GM18508 (cell line): ENCODE data around the gene SARDH.

ENCODE experiments used
- ATAC-seq: cut with Tn5 transposase; IDR thresholded peaks from one replicate; pipeline ENCODE4 v1.9.1; 2021; ENCODE audit warnings: moderate number of reproducible peaks; ENCODE audit not compliant: insufficient read depth, unreplicated experiment

The SARDH gene

DNA sequence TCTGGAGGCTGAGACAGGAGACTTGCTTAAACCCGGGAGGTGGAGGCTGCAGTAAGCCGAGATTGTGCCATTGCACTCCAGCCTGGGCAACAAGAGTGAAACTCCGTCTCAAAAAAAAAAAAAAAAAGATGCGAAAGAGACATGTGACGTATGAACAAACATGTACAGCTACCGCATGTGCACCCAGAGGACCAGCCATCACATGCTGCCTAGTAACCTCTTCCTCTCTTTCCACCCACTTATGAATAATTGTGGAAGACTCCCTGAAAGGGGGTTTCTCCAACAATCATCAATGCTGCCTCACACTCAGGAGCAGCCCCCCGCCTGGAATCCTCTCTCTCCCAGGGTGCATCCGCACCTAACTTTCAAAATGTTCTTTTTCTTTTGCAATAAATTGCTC is 2.2 kb downstream of the SARDH start:
- ATAC-seq, result no peak

DNA sequence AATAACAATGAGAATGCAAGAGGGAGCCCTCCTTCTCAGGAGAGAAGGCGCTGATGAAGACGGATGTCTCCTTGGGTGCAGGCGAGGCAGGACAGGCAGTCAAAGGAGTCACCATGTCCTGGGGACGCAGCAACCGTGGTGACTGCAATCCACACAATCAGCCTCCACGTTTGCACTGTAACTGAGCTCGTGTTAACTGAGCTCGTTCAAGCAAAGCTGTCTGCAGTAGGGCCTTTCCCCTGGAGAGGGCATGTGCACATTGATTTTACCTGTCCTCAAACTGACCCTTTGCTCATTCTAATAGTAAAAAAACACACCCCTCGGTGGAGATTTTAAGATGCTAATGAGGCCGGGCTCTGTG is 2.8 kb downstream of the SARDH start:
- no peak for ATAC-seq

- ATAC-seq, result no peak
Measured at GRCh38 chr9:133734590-133735414, 3.4 kb downstream of the SARDH start.

DNA sequence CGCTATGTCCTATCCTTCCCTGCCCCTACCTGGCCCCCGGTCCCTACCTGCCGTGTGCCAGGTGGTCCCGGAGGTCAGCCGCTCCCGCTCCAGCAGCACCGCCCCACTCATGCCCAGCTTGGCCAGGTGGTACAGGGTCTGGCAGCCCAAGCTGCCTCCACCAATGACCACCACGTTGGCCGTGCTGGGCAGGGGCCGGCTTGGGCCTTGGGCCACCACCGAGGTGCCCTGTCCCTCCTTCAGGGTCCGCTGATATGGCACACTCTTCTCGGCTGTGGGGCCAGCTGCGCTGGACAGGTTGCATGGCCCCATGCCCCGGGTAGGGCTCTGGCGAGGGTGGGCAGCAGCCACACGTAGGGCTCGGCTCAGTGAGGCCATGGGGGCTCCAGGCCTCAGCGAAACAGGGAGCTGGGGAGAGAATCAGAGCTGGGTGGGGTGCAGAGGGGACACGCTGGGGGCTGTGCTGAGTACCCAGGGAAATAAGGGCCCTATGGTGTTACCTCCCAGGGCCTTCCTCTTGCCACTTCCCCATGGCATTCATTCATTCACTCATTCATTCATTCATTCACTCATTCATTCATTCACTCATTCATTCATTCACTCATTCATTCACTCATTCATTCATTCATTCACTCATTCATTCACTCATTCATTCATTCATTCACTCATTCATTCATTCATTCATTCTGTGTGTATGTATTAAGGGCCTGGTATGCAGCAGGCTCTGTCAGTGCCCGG is 4.2 kb downstream of the SARDH start:
- no peak for ATAC-seq

DNA sequence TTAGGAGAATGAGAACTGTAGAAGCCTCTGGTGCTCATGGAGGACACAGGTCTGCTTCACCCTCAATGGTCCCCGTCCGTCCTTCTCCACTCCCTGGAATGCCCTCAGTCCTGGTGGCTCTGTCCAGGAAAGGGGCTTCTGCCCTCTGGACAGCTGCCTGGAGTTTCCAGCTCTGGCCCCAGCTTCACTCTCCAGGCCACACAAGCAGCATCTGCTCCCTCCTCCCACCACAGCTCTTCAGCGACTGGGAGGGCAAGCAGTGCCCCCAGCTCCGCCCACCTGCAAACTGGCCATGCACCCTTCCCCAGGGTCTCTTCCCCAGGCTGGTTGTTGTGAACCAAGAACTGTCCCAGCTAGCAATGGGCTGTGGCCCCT is 4.7 kb downstream of the SARDH start:
- no peak for ATAC-seq

DNA sequence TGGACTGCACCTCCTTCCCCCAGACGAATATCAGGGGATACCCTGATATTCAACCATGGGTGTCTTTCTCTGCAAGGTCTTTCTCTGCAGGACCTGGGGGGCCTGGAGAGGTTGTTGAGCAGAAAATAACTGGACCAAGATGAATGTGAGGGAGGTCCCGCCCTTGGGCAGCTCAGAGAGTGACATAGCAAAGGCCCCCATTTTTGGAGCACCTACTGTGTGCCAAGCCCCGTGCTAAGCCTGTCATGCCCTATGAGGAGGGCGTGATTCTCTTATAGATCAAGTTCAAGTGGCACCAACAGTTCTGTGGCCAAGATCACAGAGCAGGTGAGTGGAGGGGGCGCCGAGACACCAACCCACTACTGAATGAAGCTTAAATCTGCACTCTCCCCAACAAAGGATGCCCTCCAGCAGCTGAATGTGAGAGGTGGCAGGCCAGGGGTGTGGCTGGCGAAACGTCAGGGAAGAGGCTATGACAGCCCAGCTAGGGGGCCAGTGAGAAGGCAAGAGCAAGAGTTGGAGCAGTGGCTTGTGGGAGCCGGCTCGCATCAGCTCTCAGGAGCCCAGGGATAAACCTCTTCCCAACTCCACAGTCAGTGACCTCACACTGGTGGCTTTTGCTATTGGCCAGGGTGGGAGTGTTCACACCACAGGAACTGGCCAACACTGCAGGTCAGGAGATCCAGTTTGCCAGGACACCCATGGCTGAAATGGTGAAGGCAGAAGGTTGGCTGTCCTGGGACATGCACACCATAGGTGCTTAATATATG is 5.3 kb downstream of the SARDH start:
- no peak for ATAC-seq

DNA sequence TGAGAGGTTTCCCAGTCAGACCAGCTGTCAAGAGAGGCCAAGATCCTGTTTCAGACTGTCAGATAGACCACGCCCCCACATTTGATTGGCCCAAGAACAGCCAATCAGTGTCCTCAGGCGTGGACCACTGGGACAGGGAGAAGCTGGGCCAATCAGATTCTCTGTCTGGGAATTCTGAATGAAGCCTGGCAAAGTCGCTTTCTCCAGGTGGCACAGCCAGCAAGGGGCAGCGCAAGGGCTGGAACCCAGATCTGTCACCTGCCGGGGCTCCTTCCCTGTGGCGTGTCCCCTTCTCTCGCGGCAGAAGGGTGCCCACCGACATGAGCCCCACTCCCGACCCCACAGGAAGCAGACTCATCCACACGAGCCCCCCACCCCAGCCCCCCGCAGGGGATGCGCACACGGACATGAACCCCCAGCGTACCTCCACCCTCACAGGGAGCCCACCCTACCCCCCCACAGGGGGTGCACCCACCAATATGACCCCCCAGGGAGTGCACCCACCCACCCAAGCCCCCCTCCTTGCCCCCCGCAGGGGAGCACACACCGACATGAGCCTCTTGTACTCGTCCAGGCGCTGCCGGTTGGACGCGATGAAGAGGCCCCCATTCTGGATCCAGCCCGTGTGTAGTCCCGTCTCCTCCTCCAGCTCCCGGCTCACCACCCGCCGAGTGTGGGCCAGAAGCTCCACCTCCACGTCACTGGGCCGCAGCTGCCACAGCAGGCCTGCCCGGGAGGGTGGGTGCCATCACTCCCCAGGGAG is 6.1 kb downstream of the SARDH start:
- ATAC-seq, result no peak

DNA sequence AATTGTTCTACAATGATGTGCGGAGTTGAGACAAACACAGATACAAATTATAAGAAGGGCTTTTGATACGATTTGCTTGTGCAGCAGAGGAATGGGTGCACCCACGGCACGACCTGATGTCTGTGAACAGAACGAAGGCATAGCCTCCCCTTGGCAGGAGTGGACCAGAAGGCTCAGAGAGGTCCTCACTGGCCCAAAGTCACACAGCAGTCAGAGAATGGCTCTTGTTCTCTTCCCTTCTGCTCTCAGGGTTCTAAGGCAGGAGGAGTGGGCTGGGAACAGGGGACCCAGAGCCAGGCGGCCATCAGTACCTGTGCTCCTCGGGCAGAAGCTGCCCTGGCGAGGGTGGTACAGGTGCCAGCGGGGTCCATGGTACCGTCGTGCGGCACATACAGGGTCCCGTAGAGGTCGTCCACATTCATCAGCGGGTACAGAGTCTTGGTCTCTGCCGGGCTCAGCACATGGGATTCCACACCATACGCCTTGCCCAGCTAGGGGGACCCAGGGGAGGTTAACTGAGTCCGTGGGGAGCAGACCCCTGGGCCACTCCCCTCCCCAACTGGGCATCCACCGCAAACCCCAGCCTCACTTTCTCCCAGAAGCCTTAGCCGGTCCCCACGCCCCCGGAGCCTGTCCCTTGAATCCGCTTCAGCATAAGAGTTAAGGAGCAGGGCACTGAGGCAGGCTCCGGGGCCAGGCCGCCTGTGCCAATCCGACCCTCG is 7.0 kb downstream of the SARDH start:
- ATAC-seq, result no peak

DNA sequence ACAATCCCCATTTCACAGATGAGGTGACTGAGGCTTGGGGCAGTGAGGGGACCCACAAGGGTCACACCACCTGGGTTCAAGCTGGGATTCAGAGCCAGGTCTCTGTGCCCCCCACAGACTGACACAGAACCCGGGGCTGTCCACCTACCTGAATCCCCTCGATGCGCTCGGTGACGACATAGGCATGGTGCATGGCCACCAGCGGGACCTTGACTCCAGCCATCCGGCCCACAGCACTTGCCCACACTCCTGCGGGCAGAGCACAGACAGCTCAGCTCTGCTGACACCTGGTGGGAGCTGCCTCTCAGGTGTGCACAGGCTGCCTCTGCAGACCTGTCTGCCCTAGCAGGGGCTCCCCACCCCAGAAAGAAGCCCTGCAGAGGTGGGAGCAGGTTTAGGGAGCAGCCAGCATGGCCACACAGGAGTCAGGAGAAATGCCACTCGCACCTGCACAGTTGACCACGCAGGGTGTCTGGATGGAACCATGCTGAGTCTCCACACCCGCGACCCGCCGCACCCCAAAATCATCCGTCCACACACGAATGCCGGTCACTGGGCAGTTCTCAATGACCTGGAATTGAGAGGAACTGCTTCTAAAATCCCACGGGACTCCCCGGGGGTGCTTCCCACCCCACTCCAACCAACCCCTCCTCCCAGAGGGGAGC is 8.4 kb downstream of the SARDH start:
- ATAC-seq, result no peak

DNA sequence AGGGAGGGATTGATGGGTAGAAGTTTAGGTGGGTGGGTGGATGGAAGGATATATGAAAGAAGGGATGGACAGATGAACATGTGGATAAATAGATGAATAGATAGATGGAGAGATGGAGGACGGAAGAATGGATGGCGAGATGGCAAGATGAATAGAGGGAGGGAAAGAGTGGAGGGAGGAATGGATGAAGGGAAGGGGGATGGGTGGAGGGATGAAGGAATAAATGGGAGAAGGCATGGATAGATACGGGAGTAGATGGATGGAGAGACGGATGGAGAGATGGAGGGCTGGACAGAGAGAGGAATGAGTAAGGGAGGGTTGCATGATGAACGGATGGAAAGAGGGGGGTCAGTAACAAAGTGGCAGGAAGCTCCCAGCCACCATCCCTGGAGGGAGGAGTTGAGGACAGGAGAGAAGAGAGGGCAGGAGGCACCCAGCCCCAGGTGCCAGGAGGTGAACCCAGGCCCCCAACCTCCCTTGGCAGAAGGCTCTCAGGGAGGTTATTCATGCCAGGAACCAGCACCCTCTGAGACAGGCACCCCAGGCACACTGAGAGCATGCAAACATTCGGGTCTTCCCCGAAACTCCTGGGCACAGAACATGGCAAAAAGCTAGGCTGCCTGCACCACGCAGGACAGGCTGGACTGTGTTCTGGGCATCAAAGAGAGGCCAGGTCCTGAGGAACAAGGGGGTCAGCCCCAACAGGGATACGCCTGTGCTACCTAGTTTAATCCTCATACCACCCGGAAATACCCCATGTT is 9.1 kb downstream of the SARDH start:
- no peak for ATAC-seq

DNA sequence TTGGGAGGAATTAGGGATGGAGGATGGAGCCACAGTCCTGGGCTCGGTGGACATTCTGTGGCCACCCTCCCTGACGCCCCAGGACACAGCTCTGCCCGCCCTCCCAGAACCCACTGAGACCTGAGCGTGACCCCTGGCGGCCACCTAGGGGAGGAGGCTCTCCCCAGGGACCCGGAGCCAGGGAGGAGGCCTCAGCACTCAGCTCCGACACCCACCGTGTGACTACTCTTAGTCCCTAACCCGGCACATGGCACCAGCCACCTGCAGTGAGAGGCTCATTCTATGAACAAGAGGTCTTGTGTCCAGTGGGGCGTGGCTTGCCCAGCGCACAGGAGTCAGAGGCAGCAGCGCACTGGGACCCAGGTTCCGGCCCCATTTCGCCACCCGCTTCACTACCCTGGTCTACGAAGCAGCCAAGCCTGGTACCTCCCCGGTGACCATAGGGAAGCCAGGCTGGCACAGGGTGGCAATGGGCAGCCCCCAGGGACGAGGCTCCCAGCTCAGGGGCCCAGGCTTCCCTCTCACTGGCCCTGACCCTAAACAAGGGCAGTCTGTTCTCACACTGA is 10.2 kb downstream of the SARDH start:
- ATAC-seq, result no peak

DNA sequence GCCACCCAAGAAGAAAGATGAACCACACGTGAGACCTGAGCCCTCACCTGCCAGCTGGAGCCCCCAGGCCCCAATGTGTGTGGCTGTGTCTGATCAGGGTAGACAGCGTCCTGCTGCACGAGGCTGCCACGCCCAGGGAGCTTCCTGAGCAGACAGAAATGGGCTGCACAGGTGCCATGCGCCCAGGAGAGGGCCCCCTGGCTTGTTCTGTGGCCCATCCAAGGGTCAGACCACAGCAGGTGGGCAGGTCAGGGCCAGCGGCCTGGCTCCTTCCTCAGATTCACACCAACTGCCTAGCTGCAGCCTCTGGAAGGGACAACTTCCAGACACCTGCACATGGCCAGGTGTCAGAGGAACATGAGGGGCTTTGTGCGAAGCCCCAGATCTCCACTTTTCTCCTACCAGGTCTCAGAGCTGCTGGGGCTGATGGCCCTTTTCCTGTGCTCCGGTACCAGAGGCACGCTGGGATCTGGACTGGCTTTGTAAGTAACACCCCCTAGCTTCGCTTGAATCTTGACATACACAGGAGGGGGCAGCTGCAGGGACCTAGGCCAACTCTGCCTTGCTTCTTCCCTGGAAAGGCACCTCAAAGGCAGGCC is 10.8 kb downstream of the SARDH start:
- ATAC-seq, result no peak

- no peak for ATAC-seq
Measured at GRCh38 chr9:133726401-133727276, 11.5 kb downstream of the SARDH start.

GRCh38 chr9:133725886-133726285 is 12.3 kb downstream of the SARDH start:
- ATAC-seq, result no peak

DNA sequence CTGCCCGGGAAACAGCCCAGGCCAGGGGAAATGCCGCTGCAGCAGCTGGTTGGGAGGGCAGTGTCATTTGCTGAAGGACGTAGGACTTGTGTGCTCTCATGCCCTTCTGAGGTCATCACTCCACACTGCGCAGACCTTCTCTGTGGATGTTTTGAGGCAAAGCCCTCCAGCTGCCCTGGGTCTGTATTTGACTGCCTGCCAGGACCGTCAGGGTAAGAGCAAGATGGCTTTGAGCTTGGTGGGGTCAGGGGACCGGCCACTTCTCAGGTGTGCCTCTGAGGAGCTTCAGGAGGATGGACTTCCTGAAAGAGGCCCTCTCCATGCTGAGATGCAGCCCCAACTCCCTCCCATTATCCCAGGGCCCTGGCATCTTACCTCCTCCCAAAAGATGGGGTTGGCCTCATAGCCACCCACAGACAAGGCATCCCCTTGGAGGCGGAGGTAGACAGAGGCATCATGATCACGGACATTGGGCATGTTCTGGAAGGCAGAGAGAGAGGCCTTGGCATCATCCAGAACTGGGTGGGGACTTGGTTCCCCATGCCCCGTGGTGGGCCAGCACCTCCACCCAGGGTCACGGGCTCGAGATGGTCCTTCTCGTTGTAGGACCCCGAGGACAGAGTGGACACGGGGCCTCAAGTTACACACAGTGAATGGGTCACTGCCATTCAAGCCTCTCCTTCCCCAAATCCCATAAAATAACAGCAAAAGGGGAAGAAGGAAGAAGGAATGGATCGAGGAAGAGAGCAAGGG is 19.4 kb downstream of the SARDH start:
- no peak for ATAC-seq
